OCI-LY7 (cell line): ENCODE measurements around the gene TMEM131L. TPM values are rescaled to one million over a fixed set of nuclear protein-coding genes. Genes with fewer than 3 reads are reported as not detected.

Experiments
- BruUV-seq: library from RNA; stranded (reverse); fragments of 400-500 nt; replicated peaks from 2 replicates; lab custom pipeline; 2021; lab: Mats Ljungman, UMichigan
- CTCF ChIA-PET: fragments of 300-600 bp; sonication (Branson Sonifier 250); formaldehyde crosslinking; loops from one replicate; lab custom pipeline; 2022; ENCODE audit warnings: antibody characterized with exemption; ENCODE audit not compliant: unreplicated experiment; lab: Charles Lee
- POLR2A ChIA-PET: fragments of 300-600 bp; sonication (Branson Sonifier 250); formaldehyde crosslinking; loops from one replicate; lab custom pipeline; 2022; ENCODE audit warnings: antibody characterized with exemption; lab: Charles Lee
- DNase-seq: peaks from one replicate; pipeline ENCODE4 v3.0.0-alpha.2; 2015; ENCODE audit warnings: low spot score
- H2AFZ ChIP-seq: fragments of 200-600 bp; sonication (generic), shearing (Covaris generic); 2 replicates; pipeline ENCODE4 v1.6.1; 2014; ENCODE audit warnings: mild to moderate bottlenecking, antibody characterized with exemption, low read length, moderate library complexity
- H3K27ac ChIP-seq: fragments of 200-600 bp; sonication (generic); 2 replicates; pipeline ENCODE4 v1.5.1; 2014; ENCODE audit warnings: mixed run types, low read depth, mild to moderate bottlenecking, moderate library complexity, low read length, inconsistent platforms; ENCODE audit not compliant: poor library complexity, severe bottlenecking
- H3K36me3 ChIP-seq: fragments of 200-600 bp; sonication (generic); 2 replicates; pipeline ENCODE4 v1.6.1; 2014; ENCODE audit warnings: mild to moderate bottlenecking, antibody characterized with exemption, low read length, moderate library complexity, mixed read lengths; ENCODE audit not compliant: insufficient read depth
- H3K4me1 ChIP-seq: fragments of 200-600 bp; sonication (generic); 2 replicates; pipeline ENCODE4 v1.5.1; 2014; ENCODE audit warnings: mild to moderate bottlenecking, low read length; ENCODE audit not compliant: insufficient read depth, poor library complexity, severe bottlenecking
- H3K4me2 ChIP-seq: fragments of 200-600 bp; sonication (generic); 2 replicates; pipeline ENCODE4 v1.6.1; 2014; ENCODE audit warnings: mild to moderate bottlenecking, low read length
- H3K4me3 ChIP-seq: fragments of 200-600 bp; sonication (generic); 2 replicates; pipeline ENCODE4 v1.5.1; 2014; ENCODE audit warnings: mild to moderate bottlenecking, low read depth, low read length; ENCODE audit not compliant: poor library complexity, severe bottlenecking
- H3K79me2 ChIP-seq: fragments of 200-600 bp; sonication (generic); 2 replicates; pipeline ENCODE4 v1.6.1; 2016; ENCODE audit warnings: low read depth, mild to moderate bottlenecking, low read length, moderate library complexity, mixed read lengths; ENCODE audit not compliant: insufficient read depth
- H3K9me2 ChIP-seq: fragments of 200-600 bp; sonication (generic); 2 replicates; pipeline ENCODE4 v1.6.1; 2016; ENCODE audit warnings: mild to moderate bottlenecking, low read length, mixed read lengths; ENCODE audit not compliant: insufficient read depth
- H3K9me3 ChIP-seq: fragments of 200-600 bp; sonication (generic); 2 replicates; pipeline ENCODE4 v1.6.1; 2014; ENCODE audit warnings: mild to moderate bottlenecking, mixed run types, low read length, mixed read lengths
- H4K20me1 ChIP-seq: fragments of 200-600 bp; sonication (generic); 2 replicates; pipeline ENCODE4 v1.6.1; 2014; ENCODE audit warnings: mild to moderate bottlenecking, antibody characterized with exemption, low read length, moderate library complexity, mixed read lengths; ENCODE audit not compliant: insufficient read depth
- CTCF ChIP-seq: fragments of 200-600 bp; sonication (generic); conservative IDR thresholded peaks from 2 replicates; pipeline ENCODE4 v1.5.1; 2014; ENCODE audit warnings: mild to moderate bottlenecking, antibody characterized with exemption, low read length, moderate library complexity, mixed read lengths
- EZH2phosphoT487 ChIP-seq: fragments of 200-600 bp; sonication (generic); IDR thresholded peaks from 2 replicates; pipeline ENCODE4 v1.6.1; 2018; ENCODE audit warnings: low read depth, borderline replicate concordance, mild to moderate bottlenecking, mixed run types, antibody characterized with exemption, low read length, moderate library complexity, mixed read lengths
- intact Hi-C: fragments of 100-400 bp; cut with micrococcal nuclease; formaldehyde crosslinking; loops from one replicate; pipeline ENCODE4 v1.10.0; 2022; ENCODE audit not compliant: unreplicated experiment
- total RNA-seq, 2 experiments: library from RNA; depleted of rRNA in 1 of 2; stranded (reverse); fragments of >200 nt in 1 of 2; shearing (Covaris generic) in 1 of 2; gene quantifications; 2 replicates each; pipeline ENCODE4 v1.2.3, GENCODE V29; 2014 to 2022

TMEM131L gene
- total RNA-seq, 2 experiments from 2014 or later = 133 to 148 TPM

- BruUV-seq = no TSS peak
- no peak for DNase-seq
- no peaks in the 10 kb centered on the region for H3K9me3 ChIP-seq
- H3K4me3 ChIP-seq = no peak overlapping the region
- peaks cover 67% of the 10 kb centered on the region for H4K20me1 ChIP-seq
- intact Hi-C loops = no loop called here
- peaks cover 91% of the 10 kb centered on the region for H3K36me3 ChIP-seq
- no peak overlapping the region; the same call in 1 of the 2 replicates for H3K4me2 ChIP-seq
- no peaks in the 10 kb centered on the region for H3K9me2 ChIP-seq
- ChIA-PET POLR2A (interaction anchor here (0.7 to 3.7 kb wide), 8 partner anchors 9 to 140 kb away, joined by 3 to 50 read pairs (median 4); partner anchors contain the start of gene TMEM131L), CTCF (no interaction called here)
- H3K4me1 ChIP-seq = peaks cover 90% of the 10 kb centered on the region
- H2AFZ ChIP-seq = no peak overlapping the region
- H3K27ac ChIP-seq = no peak overlapping the region
- peaks cover 100% of the 10 kb centered on the region for H3K79me2 ChIP-seq
- TF ChIP-seq CTCF (no peak), EZH2phosphoT487 (no peak)
These were observed 15.3 kb downstream of the TMEM131L start for GRCh38 chr4:153481478-153481877.

- intact Hi-C loops = no loop called here
- CTCF ChIA-PET = interaction anchor here (0.8 kb wide), 1 partner anchor 20 kb away, joined by 3 read pairs; no protein-coding TSS in a partner anchor
- Histone ChIP-seq H3K4me1 (peaks cover 90% of the 10 kb centered on the region), H3K36me3 (peaks cover 91% of the 10 kb centered on the region), H2AFZ (no peak overlapping the region), H3K9me2 (no peaks in the 10 kb centered on the region), H4K20me1 (peaks cover 71% of the 10 kb centered on the region), H3K4me3 (no peak overlapping the region), H3K4me2 (peak overlapping the region; percentile 52), H3K27ac (peak overlapping the region; percentile 5), H3K9me3 (no peaks in the 10 kb centered on the region), H3K79me2 (peaks cover 100% of the 10 kb centered on the region)
- BruUV-seq = TSS peak; percentile 19
- TF ChIP-seq EZH2phosphoT487 (no peak), CTCF (no peak)
- POLR2A ChIA-PET = interaction anchor here (0.7 to 3.7 kb wide), 13 partner anchors 8 to 69 kb away, joined by 3 to 50 read pairs (median 3); partner anchors contain the start of gene TMEM131L
- DNase-seq = no peak
These were observed 17.6 kb downstream of the TMEM131L start for GRCh38 chr4:153483432-153484418.
